HG03066 (cell line): ENCODE results near the gene MCRIP1.

Source experiments
- ATAC-seq: cut with Tn5 transposase; IDR thresholded peaks from one replicate; pipeline ENCODE4 v1.9.1; 2021; ENCODE audit warnings: low read depth; ENCODE audit not compliant: unreplicated experiment

The MCRIP1 gene

DNA sequence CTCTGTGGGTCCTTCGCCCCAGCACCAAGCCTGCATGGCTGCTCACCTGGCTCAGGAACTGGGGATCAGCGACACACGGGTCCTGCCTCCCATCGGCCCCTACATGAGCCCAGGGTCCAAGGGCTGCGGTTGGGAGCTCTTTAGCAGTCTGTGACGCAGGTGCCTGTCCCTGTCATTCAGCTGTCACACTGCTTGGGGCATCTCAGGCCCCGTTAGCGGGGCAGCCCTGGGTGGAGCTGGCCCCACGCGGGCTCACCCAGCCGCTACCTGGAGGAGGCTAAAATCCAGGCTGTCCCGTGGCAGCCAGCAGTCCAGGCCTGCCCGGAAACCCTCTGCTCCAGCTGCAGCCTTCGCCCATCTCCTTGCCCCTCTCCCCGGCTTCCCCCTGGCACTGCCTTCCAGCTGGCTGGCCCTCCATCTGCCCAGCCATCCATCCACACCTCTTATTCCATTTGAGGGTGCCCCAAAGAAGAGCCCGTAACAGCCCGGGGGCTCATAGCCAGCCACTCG is 25.8 kb downstream of the MCRIP1 start:
- ATAC-seq, result no peak

DNA sequence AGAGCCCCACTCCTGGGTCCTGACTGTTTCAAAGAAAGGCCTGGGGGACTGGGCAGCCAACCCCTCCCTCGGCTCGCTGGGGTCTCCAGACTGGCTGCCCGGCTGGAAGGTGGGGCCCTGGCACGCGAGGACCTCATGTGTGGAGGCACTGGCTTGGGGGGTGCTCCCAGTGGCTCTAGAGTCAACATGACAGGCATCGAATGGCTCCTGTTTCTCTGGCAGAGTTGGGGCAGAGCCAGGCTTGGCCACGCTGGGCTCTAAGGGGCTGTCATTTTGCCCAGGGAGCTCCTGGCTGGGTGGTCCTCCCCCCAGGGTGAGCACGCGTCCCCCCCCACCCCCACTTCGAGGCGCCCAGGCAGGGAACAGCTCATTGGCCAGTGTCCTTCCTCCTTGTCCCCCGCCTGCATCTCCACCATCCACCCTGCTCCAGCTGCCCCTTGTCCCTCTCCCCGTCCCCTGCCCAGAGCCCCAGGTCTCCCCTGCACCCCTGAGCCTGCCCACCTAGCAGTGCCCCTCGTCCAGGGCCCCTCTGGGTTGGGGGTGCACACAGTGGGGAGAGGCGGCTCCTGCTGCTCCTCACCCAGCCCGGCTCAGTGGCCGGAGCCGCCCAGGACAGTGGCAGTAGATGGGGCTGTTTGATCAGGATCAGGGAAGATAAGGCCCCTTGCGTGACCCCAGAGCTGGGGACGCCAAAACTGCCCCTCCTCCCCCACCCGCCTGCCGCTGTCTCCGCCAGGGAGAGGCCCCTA is 26.5 kb downstream of the MCRIP1 start:
- ATAC-seq, result no peak

GRCh38 chr17:81805707-81806460 is 27.2 kb downstream of the MCRIP1 start:
- no peak for ATAC-seq

GRCh38 chr17:81804559-81805399 is 28.3 kb downstream of the MCRIP1 start:
- no peak for ATAC-seq

- ATAC-seq, result no peak
Measured at GRCh38 chr17:81803728-81804558, 29.1 kb downstream of the MCRIP1 start, which contains the start of gene GCGR. GCGR (plus strand) TSS chr17:81804150; CDS start chr17:81809019, 4,869 bp downstream.

DNA sequence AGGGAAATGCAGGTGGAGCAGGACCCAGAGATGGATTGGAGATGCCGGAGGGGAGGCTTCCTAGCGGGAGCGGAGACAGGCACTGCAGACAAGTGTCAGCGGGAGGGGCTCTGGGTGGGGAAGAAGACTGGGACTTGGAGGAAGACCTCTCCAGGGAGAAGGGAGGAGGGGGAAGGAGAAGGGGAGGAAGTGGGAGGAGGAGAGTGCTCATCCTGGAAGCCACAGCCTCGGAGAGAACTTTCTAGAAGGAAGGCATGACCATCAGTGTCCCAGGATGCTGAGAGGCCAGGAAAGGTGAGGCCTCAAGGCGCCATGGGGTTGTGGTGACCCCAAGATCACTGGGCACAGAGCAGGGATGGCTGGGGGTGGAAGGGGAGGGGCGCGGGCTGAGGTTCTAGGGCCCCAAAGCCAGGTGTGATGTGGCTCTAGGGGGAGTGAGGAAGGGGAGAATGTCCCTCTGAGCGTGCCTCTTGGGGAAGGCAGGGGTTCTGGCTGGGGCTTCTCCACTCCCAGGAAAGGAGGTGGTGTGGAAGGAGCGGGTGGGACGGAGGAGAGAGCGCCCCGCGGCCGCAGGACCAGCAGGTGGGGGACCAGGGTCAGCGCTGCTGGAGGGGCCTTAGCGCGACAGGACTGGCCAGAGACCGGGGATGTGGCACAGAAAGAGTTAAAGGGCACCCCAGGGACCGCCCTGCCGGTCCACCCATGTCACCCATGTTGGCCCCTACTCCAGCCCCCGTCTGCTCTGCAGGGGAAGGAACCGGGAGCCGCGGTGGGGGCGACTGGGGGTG is 30.0 kb downstream of the MCRIP1 start:
- ATAC-seq, result no peak

DNA sequence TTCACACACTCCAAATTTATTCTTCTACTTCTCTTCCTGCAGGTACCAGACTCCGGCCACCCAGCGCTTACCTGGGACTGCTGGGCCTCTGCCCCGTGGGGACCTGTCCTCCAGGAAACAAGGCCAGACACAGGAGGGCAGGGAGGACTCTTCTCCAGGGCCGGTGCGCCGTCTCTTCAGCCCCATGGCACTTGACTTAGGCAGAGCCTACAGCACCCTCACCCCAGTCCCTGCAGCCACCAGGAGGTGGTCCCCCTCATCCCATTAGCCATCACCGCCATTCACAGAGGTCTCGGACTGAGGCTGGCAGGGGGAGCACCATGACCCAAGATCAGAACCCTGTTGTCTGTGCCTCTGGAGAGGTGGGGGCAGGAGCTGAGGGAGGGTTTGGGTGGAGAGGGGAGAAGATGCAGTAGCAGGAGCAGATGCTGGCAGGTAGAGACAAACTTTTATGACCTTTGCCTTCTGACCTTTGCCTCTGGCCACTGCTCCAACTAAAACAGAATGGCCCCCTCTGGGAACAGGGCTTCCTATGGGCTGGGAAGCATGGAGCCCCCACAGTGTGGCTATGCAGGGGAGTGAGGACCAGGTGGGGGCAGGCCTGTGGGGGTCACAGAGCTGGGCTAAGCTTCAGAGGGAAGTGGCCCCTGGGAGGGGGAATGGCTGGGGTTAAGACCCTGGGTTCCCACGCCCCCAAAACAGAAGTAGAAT is 30.9 kb downstream of the MCRIP1 start:
- no peak for ATAC-seq

DNA sequence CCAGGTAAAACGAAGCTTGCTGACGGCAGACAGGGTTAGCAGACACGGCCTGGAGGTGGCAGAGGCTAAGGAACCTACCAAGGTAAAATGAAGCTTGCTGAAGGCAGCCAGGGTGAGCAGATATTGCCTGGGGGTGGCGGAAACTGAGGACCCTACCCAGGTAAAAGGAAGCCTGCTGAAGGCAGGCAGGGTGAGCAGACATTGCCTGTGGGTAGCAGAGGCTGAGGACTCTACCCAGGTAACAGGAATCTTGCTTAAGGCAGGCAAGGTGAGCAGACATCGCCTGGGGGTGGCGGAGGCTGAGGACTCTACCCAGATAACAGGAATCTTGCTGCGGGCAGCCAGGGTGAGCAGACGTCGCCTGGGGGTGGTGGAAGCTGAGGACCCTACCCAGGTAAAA is 31.8 kb downstream of the MCRIP1 start:
- ATAC-seq, result no peak

DNA sequence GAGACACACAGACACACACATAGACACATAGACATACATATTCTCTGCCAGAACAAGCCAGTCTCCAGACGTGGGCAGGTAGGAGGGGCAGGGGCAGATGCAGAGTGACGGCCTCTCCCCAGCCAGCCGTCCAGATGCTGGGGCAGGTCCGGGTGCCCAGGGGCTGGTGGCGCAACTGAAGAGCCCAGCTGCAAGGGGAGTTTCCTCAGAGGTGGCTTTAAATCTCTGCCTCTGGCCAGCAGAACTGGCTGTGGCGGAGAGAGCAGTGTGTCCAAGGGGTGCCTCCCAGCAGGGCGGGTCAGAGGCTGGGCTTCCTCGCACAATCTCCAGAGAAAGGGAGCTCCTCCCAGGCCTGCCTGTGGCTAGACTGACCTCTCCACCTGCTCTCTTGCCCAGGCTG is 38.6 kb downstream of the MCRIP1 start:
- ATAC-seq, result no peak

GRCh38 chr17:81794074-81794476 is 39.0 kb downstream of the MCRIP1 start:
- no peak for ATAC-seq

GRCh38 chr17:81792675-81793615 is 40.1 kb downstream of the MCRIP1 start:
- no peak for ATAC-seq
